Measurements from ENCODE around the gene PPP4R1.

PPP4R1 gene

DNA sequence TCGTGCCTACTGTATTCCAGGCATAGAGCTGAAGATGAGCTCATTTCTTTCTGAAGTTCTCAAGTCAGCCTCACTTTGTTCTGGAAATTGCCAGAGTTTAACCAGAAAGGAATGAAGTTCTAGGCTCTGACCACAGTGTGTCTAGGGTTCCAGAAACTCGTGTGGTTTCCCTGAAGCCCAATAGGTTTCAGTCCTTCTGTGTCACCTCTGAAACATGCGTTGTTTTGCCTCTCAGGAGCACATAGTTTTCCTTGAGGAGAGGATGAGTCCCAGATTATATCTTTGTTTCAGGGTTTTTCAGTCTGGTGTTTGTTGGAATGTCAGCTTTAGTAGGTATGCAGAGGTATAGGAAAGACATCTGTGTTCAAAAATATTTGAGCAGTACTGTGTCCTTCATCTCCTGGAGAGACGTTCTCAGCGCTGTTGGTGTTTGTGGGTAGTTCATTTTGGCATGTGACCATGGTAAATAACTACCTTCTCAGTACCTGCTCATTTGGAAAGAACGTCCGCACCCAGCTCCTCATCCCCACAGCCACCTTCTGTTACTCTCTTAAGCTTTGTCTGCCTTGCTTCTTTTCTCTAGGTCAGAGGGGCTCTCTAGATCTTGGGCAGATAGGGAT is 82.5 kb downstream of the PPP4R1 start:
- H3K4me3 ChIP-seq (ENCODE audit: low read length) = no peak overlapping the region
- DNase-seq (ENCODE audit: low read depth) = peak; percentile 38
- TF ChIP-seq, protein P1, sequence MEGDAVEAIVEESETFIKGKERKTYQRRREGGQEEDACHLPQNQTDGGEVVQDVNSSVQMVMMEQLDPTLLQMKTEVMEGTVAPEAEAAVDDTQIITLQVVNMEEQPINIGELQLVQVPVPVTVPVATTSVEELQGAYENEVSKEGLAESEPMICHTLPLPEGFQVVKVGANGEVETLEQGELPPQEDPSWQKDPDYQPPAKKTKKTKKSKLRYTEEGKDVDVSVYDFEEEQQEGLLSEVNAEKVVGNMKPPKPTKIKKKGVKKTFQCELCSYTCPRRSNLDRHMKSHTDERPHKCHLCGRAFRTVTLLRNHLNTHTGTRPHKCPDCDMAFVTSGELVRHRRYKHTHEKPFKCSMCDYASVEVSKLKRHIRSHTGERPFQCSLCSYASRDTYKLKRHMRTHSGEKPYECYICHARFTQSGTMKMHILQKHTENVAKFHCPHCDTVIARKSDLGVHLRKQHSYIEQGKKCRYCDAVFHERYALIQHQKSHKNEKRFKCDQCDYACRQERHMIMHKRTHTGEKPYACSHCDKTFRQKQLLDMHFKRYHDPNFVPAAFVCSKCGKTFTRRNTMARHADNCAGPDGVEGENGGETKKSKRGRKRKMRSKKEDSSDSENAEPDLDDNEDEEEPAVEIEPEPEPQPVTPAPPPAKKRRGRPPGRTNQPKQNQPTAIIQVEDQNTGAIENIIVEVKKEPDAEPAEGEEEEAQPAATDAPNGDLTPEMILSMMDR (conservative IDR thresholded peaks at IDR 0.05; ENCODE audit: low read length) = no peak

DNA sequence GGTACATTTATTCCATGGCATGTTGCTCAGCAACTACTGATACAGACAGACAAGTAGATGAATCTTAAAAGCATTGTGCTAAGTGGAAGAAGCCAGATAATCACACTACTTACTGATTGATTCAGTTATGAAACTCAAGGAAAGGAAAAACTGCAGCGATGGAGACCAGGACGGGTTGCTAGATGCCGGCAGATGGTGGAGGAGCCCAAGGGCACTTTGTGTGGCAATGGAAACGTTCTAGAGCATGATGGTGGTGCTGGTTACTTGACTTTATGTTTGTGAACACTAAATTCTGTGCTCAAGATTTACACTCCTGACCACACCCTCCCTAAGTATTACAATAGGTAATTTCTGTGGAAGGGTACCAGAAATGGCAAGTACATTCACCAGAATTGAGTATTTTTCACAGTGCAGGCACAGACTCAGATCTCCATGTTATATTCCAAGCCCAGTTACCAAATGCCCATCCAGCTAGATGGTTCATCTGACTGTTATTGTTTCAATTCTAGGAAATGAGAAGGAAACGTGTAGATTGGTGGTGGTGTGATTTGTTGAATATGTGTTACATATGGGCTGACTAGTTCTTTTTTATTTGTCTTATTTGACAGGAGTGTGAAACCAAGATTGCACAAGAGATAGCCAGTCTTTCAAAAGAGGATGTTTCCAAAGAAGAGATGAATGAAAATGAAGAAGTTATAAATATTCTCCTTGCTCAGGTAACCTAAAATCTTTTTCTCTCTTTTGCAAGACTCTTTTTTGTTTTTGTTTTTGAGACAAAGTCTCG is 83.9 kb downstream of the PPP4R1 start:
- TF ChIP-seq, protein P1 (conservative IDR thresholded peaks at IDR 0.05; ENCODE audit: low read length) = no peak
- DNase-seq (ENCODE audit: low read depth) = peak; percentile 16
- no peak overlapping the region for H3K4me3 ChIP-seq (ENCODE audit: low read length)

DNA sequence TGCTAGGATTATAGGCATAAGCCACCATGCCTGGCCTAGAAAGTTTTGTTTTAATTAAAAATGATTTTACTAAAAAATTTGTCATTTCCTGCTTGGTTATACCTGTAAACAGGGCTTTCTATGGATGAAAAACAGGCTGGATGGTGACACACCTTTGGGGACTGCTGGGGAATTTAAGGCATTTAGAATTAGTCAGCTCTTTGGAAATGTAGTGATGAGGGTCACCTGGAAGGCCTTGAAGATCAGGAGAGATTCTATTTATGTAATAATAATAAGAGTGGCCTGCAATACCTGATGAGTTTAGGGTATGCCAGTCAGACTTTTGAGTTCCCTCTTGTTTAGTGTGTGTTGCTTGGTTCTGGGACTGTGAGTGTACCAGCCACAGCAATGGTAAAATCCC is 87.9 kb downstream of the PPP4R1 start:
- no peak overlapping the region for H3K4me3 ChIP-seq (ENCODE audit: low read length)
- TF ChIP-seq, protein P1 (conservative IDR thresholded peaks at IDR 0.05; ENCODE audit: low read length) = no peak
- no peak for DNase-seq (ENCODE audit: low read depth)

DNA sequence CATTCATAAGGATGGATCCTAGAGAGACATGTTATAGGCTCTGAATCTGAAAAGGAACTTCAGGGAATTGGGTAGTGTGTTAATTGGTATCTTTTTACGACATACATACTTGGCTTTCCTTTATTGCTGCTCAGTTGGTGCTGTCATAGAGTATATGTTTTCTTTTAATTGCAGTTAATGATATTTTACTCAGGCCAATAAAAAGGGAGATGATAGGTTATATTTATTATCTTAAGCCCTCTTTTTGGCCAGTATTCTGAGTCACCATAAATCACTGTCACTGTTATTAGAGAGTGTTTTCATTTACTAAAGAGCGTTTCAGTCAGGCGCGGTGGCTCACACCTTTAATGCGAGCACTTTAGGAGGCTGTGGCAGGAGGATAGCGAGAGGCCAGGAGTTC is 91.4 kb downstream of the PPP4R1 start:
- H3K4me3 ChIP-seq (ENCODE audit: low read length) = no peak overlapping the region
- TF ChIP-seq, protein P1 (conservative IDR thresholded peaks at IDR 0.05; ENCODE audit: low read length) = no peak
- no peak for DNase-seq (ENCODE audit: low read depth)

DNA sequence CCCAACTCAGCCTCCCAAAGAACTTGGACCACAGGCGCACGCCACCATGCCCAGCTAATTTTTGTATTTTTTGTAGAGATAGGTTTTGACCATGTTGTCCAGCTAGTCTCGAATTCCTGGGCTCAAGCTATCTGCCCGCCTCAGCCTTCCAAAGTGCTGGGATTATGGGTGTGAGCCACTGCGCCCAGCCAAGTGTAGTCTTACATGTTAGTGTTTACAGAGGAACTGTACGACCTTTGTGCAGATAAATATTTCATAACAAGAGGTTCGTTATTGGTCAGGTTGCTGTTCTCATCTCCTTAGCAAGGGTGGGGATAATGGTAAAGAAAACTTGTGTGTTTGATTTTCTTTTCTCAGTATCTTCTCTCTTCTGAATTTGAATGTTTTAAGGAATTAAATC is 92.6 kb downstream of the PPP4R1 start:
- DNase-seq (ENCODE audit: low read depth) = no peak
- no peak overlapping the region for H3K4me3 ChIP-seq (ENCODE audit: low read length)
- TF ChIP-seq, protein P1 (conservative IDR thresholded peaks at IDR 0.05; ENCODE audit: low read length) = no peak

DNA sequence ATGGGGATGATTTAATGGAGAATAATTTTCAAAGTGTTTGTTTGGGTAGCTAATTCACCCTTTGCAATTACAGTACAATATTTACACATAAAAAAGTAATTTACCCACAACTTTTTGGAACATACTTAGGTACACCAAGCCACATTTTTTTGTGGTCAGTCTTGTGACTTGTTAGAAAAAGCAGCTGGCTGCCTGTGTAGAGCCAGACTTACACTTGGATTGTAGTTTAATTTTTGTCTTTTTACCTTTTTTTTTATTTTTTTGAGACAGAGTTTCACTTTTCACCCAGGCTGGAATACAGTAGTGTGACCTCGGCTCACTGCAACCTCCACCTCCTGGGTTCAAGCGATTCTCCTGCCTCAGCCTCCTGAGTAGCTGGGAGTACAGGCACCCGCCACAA is 93.7 kb downstream of the PPP4R1 start:
- TF ChIP-seq, protein P1 (conservative IDR thresholded peaks at IDR 0.05; ENCODE audit: low read length) = no peak
- DNase-seq (ENCODE audit: low read depth) = peak; percentile 63
- H3K4me3 ChIP-seq (ENCODE audit: low read length) = no peak overlapping the region

DNA sequence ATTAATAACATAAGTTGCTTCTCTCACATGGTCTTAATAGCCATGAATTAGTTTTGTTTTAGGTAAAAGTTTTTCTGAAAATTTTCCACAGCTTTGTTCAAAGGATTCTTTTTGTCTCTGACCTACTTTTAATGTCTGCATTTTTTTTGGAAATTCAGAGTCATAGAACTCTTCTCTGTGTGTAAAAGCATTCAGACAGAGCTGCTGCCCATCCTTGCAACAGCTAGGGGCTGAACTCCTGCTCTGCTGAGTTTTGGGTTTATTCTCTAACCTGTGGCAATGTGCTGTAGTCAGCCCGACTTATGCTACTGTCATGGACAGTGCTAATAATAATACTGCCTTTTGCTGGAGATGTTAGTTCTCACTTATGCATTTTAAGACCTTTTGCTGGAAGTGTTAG is 95.0 kb downstream of the PPP4R1 start:
- TF ChIP-seq, protein P1 (conservative IDR thresholded peaks at IDR 0.05; ENCODE audit: low read length) = no peak
- DNase-seq (ENCODE audit: low read depth) = no peak
- no peak overlapping the region for H3K4me3 ChIP-seq (ENCODE audit: low read length)

Data from AG10803 (cell line).